Stimulated activated memory B cell treated with anti-CD40 and anti-IgM and Interleukin-4, amounts not matched to agents 10 μg/mL and 1 μg/mL and 100 μg/mL, for 72 hours (primary cell): ENCODE results near the gene PSAPL1.

ENCODE experiments used
- ATAC-seq: fragments of 150-1000 bp; cut with Tn5 transposase; 2 replicates; pipeline ENCODE4 v1.10.0; 2021
- H3K27ac Mint-ChIP-seq: one replicate; pipeline ENCODE4 v1.8.0; 2022; ENCODE audit warnings: mild to moderate bottlenecking, mixed read lengths
- H3K27me3 Mint-ChIP-seq: one replicate; pipeline ENCODE4 v1.8.0; 2022; ENCODE audit warnings: mixed read lengths
- H3K36me3 Mint-ChIP-seq: one replicate; pipeline ENCODE4 v1.8.0; 2022; ENCODE audit warnings: mixed read lengths
- H3K4me1 Mint-ChIP-seq: one replicate; pipeline ENCODE4 v1.8.0; 2022; ENCODE audit warnings: mixed read lengths
- H3K4me3 Mint-ChIP-seq: one replicate; pipeline ENCODE4 v1.8.0; 2022; ENCODE audit warnings: mild to moderate bottlenecking, moderate library complexity, mixed read lengths
- H3K9me3 Mint-ChIP-seq: one replicate; pipeline ENCODE4 v1.8.0; 2022; ENCODE audit warnings: mixed read lengths

Gene PSAPL1

DNA sequence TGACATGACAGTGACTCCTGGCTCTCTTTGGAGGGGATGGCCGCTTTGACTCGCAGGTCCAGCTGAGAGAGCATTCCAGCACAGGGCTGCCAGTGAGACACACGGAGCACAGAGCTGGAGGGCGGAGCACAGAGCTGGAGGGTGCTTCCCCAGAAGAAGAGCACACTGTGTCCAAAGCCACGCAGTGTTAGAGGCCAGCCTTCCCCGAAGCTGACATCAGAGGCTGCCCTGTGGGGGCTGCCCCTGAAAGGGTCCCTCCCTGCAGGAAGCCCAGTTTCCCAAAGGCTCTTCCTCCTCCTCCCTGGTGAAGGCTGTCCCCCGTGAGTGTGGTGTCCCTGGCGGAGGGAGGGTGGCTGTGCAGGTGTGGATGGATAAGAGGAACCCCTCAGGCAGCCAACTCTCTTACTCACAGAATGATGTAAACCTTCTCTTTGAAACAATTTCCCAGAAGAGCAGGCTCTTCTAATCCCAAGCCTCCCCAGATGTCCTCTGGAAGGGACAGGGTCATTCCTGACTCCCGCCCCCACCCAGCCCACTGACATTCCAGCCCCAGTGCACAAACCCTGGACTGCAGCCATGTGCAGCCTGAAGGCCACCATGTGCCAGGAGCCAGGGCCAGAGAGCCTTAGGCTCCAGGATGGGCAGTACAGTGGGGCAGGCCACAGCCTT, 53.4 kb downstream of the PSAPL1 start:
- Mint-ChIP-seq H3K4me1 (no peaks in the 10 kb centered on the region), H3K27me3 (peaks cover 38% of the 10 kb centered on the region), H3K27ac (no peak overlapping the region), H3K9me3 (peaks cover 15% of the 10 kb centered on the region), H3K4me3 (no peak overlapping the region), H3K36me3 (no peaks in the 10 kb centered on the region)
- no peak for ATAC-seq
